ENCODE measurements around the gene FN1. TPM values are rescaled to one million over a fixed set of nuclear protein-coding genes. Genes with fewer than 3 reads are reported as not detected.

Gene FN1
- total and polyA plus RNA-seq, 2 donors (not counting 1 experiment from before 2014, with no cell fraction given), result 0.05 TPM; not detected in 1

- no peaks in the 10 kb centered on the region for H3K27me3 ChIP-seq (replicated peaks in 1 of 4; ENCODE audit: control extremely low read depth in 1 of 4, control insufficient read depth in 3 of 4, insufficient read depth in 4 of 4, low read length in 3 of 4)
- no peak overlapping the region for H3K4me2 ChIP-seq (replicated peaks; ENCODE audit: low read depth, low read length, poor library complexity, severe bottlenecking)
- H3K4me3 ChIP-seq (ENCODE audit: control extremely low read depth in 1 of 5, extremely low read depth in 1 of 5, insufficient read depth in 1 of 5, low read depth in 2 of 5, low read length in 4 of 5), result no peak overlapping the region
- Mint-ChIP-seq H3K27me3 (no peaks in the 10 kb centered on the region), H3K4me3 (no peak overlapping the region), H3K4me1 (peaks cover 2% of the 10 kb centered on the region), H3K9me3 (ENCODE audit: insufficient read depth) (no peaks in the 10 kb centered on the region), H3K27ac (no peak overlapping the region)
- TF ChIP-seq EZH2 (IDR thresholded peaks at IDR 0.05; ENCODE audit: borderline replicate concordance, insufficient read depth, low read depth, low read length, poor library complexity, severe bottlenecking) (no peak), CTCF (IDR thresholded peaks at IDR 0.05) (no peak)
- POLR2A ChIA-PET, result no interaction called here
- peaks cover 0 to 2% of the 10 kb centered on the region in 2 experiments for H3K36me3 ChIP-seq (replicated peaks in 1 of 2; ENCODE audit: control extremely low read depth in 1 of 2, control insufficient read depth in 1 of 2, extremely low read depth in 1 of 2, insufficient read depth in 2 of 2, low read length in 1 of 2)
- no peak overlapping the region for H3K27ac ChIP-seq (ENCODE audit: low read length in 2 of 2)
- ATAC-seq (ENCODE audit: low read depth), result no peak
- 98% methylated on average over 7 of the region's 15 CpGs for WGBS (ENCODE audit: insufficient coverage)
- intact Hi-C loops (cut with micrococcal nuclease), result no loop called here
- no peaks in the 10 kb centered on the region for H3K4me1 ChIP-seq (ENCODE audit: control insufficient read depth in 2 of 2, insufficient read depth in 2 of 2, low read length in 2 of 2)
- no peaks in the 10 kb centered on the region for H3K79me2 ChIP-seq (ENCODE audit: control insufficient read depth, insufficient read depth, low read length)
- no peaks in the 10 kb centered on the region for H4K20me1 ChIP-seq (ENCODE audit: control insufficient read depth, insufficient read depth, low read length, poor library complexity, severe bottlenecking)
- no peak overlapping the region for H2AFZ ChIP-seq (ENCODE audit: insufficient read depth, low read depth, low read length, poor library complexity, severe bottlenecking)
- H3K9ac ChIP-seq (ENCODE audit: low read length), result no peak overlapping the region
- H3K9me3 ChIP-seq (ENCODE audit: control extremely low read depth in 1 of 3, control insufficient read depth in 2 of 3, insufficient read depth in 1 of 3, low read length in 2 of 3), result no peaks in the 10 kb centered on the region
- no peak for DNase-seq
- CTCF ChIA-PET, result interaction anchor here (0.6 kb wide), 1 partner anchor 836 kb away, joined by 3 read pairs; no protein-coding TSS in a partner anchor
Observed at GRCh38 chr2:215358891-215359575, 76.8 kb downstream of the FN1 start.

GRCh38 chr2:215358312-215358845 is 77.5 kb downstream of the FN1 start:
- H3K9me3 ChIP-seq (ENCODE audit: control extremely low read depth in 1 of 3, control insufficient read depth in 2 of 3, insufficient read depth in 1 of 3, low read length in 2 of 3), result no peaks in the 10 kb centered on the region
- no peak overlapping the region for H3K9ac ChIP-seq (ENCODE audit: low read length)
- H3K36me3 ChIP-seq (replicated peaks in 1 of 2; ENCODE audit: control extremely low read depth in 1 of 2, control insufficient read depth in 1 of 2, extremely low read depth in 1 of 2, insufficient read depth in 2 of 2, low read length in 1 of 2), result peaks cover 0 to 2% of the 10 kb centered on the region in 2 experiments
- H3K4me3 ChIP-seq (ENCODE audit: control extremely low read depth in 1 of 5, extremely low read depth in 1 of 5, insufficient read depth in 1 of 5, low read depth in 2 of 5, low read length in 4 of 5), result no peak overlapping the region
- Mint-ChIP-seq H3K4me3 (no peak overlapping the region), H3K27ac (no peak overlapping the region), H3K9me3 (ENCODE audit: insufficient read depth) (no peaks in the 10 kb centered on the region), H3K27me3 (no peaks in the 10 kb centered on the region), H3K4me1 (peaks cover 2% of the 10 kb centered on the region)
- no CpG with 5 or more reads among the region's 4 CpGs for WGBS (ENCODE audit: insufficient coverage)
- H4K20me1 ChIP-seq (ENCODE audit: control insufficient read depth, insufficient read depth, low read length, poor library complexity, severe bottlenecking), result no peaks in the 10 kb centered on the region
- no peak for DNase-seq
- no peaks in the 10 kb centered on the region for H3K27me3 ChIP-seq (replicated peaks in 1 of 4; ENCODE audit: control extremely low read depth in 1 of 4, control insufficient read depth in 3 of 4, insufficient read depth in 4 of 4, low read length in 3 of 4)
- no peaks in the 10 kb centered on the region for H3K79me2 ChIP-seq (ENCODE audit: control insufficient read depth, insufficient read depth, low read length)
- intact Hi-C loops (cut with micrococcal nuclease), result no loop called here
- ATAC-seq (ENCODE audit: low read depth), result no peak
- ChIA-PET CTCF (no interaction called here), POLR2A (no interaction called here)
- H3K4me1 ChIP-seq (ENCODE audit: control insufficient read depth in 2 of 2, insufficient read depth in 2 of 2, low read length in 2 of 2), result no peaks in the 10 kb centered on the region
- H3K4me2 ChIP-seq (replicated peaks; ENCODE audit: low read depth, low read length, poor library complexity, severe bottlenecking), result no peak overlapping the region
- TF ChIP-seq CTCF (IDR thresholded peaks at IDR 0.05), result no peak
- no peak for TF ChIP-seq EZH2 (IDR thresholded peaks at IDR 0.05; ENCODE audit: borderline replicate concordance, insufficient read depth, low read depth, low read length, poor library complexity, severe bottlenecking)
- no peak overlapping the region for H3K27ac ChIP-seq (ENCODE audit: low read length in 2 of 2)
- H2AFZ ChIP-seq (ENCODE audit: insufficient read depth, low read depth, low read length, poor library complexity, severe bottlenecking), result no peak overlapping the region
